Dermis microvascular lymphatic vessel endothelial cell (primary cell): ENCODE data around the gene DALRD3. TPM values are rescaled to one million over a fixed set of nuclear protein-coding genes. Genes with fewer than 3 reads are reported as not detected.

Source experiments
- DNase-seq, 2 donors: peaks; one replicate each; pipeline versions ENCODE4 v3.0.0 to v3.0.0-alpha.2; 2010; ENCODE audit warnings: low read depth in 2 of 2
- total RNA-seq: library from RNA; depleted of rRNA; stranded (reverse); fragments of >200 nt; gene quantifications from 2 replicates; pipeline ENCODE4 v1.2.1, GENCODE V29; 2014

DALRD3 gene, protein sequence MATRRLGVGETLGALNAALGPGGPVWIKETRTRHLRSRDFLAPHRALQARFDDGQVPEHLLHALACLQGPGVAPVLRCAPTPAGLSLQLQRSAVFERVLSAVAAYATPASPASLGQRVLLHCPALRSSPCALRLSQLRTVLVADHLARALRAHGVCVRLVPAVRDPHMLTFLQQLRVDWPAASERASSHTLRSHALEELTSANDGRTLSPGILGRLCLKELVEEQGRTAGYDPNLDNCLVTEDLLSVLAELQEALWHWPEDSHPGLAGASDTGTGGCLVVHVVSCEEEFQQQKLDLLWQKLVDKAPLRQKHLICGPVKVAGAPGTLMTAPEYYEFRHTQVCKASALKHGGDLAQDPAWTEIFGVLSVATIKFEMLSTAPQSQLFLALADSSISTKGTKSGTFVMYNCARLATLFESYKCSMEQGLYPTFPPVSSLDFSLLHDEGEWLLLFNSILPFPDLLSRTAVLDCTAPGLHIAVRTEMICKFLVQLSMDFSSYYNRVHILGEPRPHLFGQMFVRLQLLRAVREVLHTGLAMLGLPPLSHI
- total RNA-seq, result 31.6 and 38.6 TPM in 2 replicates

DNA sequence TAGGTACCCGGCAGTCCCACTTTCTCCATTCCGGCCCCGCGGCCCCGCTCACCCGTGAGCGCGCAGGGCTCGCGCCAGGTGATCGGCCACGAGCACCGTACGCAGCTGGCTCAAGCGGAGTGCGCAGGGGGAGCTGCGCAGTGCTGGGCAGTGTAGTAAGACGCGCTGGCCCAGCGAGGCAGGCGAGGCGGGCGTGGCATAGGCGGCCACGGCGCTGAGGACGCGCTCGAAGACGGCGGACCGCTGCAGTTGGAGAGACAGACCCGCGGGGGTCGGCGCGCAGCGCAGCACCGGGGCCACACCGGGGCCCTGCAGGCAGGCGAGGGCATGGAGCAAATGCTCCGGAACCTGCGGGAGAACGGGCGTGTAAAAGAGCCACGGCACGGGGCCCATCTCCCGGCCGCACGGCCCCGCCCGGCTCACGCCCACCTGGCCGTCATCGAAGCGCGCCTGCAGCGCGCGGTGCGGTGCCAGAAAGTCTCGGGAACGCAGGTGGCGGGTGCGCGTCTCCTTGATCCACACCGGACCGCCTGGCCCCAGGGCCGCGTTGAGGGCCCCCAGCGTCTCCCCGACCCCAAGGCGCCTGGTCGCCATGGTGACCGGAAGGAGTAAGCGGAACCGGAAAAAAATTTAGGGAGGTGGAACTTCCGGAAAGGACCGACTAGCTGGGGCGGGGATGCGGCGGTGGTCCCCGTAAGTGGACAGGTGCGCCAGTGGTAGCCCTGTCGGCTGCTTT lies at the start of gene DALRD3:
Gene DALRD3 (minus strand): TSS at position 610 of the 736 bp plus-strand sequence. CDS start 16 bp downstream, at position 594.
- DNase-seq, result peak in 1 of 2 donors; percentile 71

DNA sequence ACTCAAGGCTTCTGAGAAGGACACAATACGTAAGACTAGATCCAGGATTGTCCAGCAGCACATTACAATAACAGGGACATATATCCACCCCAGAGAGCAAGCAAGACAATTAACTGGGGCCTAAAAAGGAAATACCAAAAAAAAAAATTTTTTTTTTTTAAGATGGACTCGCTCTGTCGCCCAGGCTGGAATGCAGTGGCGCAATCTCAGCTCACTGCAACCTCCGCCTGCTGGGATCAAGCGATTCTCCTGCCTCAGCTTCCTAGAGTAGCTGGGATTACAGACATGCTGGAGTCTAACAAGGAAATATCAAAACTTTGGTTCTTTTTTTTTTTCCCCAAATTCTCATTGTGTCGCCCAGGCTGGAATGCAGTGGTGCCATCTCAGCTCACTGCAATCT lies 39.6 kb upstream of the DALRD3 start:
- DNase-seq, result no peak

DNA sequence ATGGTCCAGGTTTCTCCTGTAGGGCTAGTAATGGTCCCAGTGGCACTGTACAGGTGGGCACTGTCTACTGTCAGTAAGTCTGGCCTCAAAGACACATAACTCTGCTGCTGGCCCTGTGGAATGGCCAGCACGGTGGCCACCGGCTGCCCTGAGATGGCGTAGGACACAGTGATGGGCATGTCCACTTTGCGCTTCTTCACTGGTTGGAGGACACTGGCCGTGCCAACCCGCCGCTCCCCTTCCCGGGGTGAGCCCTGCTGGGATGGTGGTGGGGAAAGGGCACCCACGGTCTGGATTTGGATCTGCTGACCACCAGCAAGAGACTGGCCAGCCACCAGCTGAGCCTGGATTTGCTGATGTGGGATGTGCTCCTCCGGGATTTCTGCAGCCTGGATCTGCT lies 38.9 kb upstream of the DALRD3 start:
- no peak for DNase-seq

DNA sequence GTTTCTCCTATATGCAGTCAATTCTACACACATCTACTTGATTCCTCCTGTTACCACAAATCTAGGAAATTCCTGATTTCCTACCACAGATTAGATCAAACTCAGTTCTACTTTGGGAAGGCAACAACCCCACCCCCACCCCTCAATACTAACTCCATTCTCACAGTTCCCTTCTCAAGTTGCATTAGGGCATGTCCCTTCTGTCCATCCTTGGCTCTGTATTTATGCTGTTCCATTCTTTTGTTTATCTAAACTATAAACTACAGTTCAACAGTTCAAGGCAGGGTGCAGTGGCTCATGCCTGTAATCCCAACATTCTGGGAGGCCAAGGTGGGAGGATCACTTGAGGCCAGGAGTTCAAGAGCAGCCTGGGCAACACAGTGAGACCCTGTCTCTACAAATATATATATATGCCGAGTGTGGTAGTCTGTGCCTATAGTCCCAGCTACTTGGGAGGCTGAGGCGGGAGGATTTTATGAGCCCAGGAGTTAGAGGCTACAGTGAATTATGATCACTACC lies 36.0 kb upstream of the DALRD3 start:
- no peak for DNase-seq

DNA sequence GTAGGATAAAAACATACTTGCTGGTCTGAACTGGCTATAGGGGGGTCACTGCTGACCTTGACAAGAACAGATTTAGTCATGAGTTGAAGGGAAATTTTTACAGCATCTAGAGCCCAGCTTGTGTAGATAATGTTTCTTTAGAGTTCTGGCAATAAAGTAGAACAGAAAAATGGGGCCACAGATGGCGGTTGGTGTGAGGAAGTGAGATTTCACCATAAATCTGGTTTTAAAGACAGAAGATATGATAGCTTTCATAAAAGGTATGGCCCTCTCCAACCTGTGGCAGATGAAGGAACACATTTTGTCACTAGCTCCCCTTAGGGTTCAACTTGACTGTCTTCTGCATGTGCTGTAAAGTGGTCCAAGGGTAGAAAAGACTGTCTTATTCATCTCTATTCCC lies 35.2 kb upstream of the DALRD3 start:
- DNase-seq, result no peak

DNA sequence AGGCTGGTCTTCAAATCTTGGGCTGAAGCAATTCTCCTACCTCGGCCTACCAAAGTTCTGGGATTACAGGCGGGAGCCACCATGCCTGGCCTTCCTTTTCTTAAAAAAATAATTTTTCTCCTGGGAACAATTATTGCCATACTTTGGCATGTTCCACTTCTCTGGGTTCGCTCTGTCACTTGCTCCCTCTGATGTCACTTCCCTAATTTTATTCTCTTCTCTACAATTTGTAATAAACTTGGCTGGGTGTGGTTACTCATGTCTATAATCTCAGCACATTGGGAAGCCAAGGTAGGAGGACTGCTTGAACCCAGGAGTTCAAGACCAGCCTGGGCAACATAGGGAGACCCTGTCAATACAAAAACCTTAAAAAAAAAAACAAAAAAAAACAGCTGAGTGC lies 16.9 kb upstream of the DALRD3 start:
- no peak for DNase-seq

DNA sequence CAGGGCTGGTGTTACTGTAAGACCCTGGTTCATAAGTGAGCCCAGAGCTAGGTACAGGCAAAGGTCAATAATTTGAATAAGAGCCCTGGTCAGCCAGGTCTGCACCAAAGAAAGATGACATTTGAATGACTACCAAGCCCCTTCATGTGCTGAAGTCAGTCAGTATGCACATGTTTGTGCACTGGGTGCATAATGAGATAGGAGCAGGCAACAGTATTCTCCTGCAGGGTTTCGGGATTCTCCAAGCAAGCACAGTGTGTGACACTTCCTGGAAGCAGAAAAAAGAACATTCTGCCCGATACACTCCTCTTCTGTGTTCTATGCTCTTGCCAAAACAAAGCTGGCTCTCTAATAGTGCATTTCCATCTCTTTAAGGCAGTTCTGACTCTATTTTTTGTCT lies 16.3 kb upstream of the DALRD3 start:
- no peak for DNase-seq

DNA sequence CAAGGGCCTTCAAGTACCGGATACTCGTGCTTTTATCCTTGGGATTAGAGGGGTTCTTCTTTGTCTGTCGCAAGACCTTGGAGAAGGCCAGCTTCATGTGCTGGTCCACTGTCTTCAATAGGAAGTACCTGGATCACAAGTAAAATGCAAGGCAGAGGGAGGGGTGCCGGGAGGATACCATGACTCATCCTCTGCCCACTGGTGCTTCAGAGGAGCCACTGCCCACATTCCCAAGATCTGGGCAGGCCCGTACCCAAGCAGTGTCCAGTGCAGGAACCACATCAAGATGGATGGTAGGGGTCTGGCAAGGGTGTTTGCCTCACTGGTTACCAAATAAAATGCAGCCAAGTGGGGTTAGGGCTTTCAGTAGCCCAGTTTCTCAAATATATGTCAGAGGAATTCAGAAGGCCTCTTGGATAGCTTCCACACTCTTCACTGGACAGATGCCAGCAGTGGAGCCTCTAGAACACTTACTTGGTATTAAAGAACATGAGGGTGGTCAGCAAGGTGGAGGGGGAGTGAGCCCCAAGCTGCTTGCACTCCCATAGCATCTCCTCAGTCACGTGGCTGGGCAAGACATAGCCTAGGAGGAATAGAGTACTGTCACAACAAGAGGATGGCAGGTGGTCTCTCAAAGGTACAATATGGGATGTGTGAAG lies 14.4 kb upstream of the DALRD3 start:
- no peak for DNase-seq

DNA sequence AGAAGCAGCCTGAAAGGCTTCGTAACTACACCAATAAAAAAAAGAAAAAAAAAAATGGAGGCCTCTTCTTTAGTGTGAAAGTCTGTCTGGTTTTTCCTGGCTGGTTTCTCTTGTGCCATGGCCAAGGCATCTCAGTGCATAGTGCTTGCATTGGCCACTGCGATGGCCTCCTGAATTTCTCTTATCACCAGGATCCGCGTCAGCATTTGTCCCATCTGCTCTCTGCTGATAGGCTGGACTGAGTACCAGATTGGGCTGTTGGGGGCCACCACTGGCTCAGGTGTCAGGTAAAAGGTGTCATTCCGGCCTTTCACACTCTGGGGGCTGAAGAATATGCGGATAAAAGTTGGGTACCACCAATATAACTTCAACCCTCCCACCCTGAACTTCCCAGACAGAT lies 11.9 kb upstream of the DALRD3 start:
- no peak for DNase-seq

DNA sequence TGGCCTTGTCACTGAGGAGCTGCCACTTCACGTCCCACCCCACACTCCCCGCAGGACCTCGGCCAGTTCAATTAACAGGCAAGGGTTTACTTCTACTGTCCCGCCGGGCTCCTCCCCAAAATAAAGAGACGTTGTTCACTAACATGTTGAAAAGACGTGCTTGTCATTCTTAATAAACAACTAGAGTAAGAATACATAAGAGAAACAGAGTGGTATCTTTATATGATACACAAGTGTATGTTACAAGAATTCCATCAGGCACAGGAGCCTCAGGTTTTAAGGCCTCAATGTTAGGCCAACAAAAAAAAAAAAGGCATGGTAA lies 11.1 kb upstream of the DALRD3 start:
- no peak for DNase-seq

DNA sequence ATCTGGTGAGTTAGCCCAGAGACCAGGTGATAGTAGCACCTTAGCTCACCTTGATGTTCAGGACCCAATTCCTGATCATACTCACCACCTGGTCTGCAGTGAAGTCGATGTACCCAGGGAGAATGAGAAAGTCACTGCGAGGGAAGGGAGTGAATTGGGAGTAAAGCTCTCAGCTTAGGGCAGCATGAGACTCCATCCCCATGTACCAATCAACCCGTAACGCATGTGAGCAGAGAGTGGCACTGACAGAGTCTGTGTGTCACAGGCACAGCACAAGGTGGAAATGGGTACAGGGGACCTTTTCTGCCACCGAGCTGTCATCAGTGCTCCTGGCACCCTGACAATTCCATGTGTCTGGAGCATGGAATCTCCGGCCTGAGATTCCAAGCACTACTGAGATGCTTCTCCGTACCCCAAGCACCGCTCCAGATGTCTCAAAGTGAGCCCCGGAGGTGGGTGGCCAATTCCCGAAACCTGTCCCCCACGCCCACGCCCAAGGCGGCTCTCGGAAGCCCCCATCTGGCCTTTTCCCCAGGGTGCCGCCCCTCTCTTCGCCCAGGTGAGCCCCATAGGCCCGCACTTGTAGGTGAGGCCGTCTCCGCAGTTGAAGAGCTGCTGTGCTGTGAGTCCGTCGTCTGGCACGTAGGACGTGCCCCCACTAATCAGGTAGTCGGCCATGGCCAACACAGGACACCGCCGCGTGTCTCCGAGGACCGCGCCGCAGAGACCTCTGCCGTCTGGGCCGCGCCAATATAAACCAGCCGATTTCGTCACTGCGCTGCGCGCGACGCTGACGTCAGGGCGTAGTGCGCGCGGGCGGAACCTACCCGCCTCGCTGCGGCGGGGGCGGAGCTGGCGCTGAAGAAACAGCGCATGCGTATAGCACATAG lies 10.5 kb upstream of the DALRD3 start, which contains the start of gene IMPDH2:
Gene IMPDH2 (minus strand): TSS at position 726 of the 890 bp plus-strand sequence. CDS start 48 bp downstream, at position 678.
- DNase-seq, result peak; percentile 86 to 93

DNA sequence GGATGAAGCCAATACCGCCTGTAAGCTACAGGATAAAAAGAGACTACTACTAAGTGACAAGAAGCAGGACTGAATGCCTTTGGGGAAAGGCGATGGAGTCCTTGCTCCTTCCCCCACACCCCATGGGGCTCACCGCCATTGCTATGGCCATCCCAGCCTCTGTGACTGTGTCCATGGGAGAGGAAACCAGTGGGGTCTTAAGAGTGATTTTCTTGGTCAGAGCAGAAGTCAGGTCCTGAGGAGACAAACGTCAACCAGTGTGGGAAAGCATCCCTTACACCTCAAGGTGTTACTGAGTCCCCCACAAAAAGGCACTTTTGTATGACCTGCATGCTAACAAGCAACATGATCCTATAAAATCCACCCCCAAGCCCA lies 9.9 kb upstream of the DALRD3 start:
- DNase-seq, result no peak

DNA sequence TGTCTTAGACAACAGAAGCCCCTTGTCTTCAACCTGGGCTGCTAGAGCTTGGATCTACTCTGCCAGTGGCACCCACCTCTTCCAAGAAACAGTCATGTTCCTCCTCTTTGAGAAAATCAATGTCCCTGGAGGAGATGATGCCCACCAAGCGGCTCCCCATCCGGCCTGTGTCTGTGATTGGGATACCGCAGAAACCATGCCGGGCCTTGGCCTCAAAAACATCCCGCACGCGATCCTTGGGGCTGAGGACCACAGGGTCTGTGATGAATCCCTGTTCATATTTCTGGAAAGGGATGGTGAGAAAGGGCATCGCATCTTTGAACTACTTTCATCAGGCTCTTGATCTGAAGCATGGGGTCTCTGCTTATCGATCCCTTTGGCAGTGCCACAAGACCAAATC lies 9.3 kb upstream of the DALRD3 start:
- DNase-seq, result no peak

DNA sequence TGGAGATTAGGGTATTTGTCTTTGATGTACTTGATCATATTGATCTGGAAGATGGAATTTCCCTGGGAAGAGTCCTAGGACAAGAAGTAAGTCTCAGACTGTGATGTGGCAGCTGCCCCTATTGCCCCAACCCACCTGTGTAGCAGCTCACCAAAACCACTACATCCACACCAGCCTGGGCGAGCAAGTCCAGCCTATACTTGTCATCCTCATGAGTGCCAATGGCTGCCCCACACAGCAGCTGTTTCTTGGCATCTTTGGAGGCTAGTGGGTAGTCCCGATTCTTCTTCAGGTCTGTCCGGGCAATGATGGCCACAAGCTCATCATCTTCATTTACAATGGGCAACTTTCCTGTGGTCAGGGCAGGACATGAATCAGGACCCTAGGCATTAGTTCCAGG lies 8.2 kb upstream of the DALRD3 start:
- DNase-seq, result no peak

DNA sequence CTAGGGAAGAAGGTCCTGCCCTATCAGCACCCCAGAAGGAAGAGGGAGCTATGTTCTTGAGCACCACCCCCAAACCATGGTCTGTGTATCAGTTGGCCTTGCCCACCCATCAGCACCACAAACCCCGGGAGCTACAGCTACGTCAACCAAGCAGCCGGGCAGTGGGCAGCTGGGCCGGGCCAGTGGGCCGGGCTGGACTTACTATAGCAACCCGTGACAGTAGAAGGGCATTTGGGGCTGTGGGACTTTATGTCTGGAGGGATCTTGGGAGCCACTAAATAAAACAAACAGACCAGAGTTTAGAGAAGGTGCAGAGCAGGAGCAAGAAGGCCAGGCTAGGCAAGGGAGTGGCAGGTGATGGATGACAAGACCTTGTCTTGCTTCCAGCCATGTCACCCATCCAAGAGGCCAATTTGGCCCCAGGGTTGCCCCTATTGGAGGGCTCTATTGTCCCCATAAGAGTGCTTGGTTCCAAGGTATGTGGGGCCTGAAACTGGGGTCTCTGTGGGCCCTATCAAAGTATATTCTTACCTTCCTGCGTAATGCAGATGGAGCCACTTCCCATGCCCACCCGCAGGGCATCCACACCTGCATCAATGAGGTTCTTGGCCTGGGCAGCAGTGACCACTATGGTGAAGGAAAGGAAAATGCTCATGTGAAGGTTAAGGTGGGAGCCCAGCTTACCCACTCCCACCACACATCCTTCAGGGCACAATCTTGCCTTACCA lies 7.6 kb upstream of the DALRD3 start:
- DNase-seq, result no peak

DNA sequence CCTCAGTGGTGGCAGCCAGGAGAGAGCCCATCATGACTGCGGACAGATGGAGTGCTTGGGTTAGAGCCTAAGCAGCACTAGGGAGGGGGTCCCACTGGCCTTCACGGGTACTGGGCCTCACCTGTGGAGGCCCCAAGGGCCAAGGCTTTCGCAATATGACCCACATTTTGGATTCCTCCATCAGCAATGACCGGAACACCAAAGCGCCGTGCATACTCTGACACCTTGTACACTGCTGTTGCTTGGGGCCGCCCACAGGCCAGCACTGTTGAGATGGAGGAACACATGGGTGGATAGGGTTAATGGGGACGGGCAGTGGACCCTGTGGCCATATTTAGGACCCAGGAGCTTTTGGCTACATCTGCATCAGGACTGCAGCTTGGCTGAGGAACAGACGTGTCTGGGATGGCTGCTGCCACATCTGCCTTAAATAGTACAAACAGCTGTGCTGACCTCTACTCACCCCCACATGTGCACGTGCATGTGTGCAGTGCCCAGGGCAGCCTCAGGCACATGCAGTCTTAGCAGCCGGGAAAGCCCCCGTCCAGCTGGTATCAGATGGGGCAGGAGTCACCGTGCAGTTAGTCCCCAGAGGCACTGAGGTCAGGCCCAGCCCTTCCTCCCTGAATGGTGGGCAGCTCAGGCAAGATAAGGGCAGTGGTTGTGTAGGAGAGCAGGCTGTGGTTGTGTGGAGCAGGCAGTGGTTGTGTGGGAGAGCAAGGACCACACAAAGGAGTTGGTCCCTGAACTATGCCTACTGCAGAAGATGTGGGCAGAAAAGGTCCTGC lies 6.8 kb upstream of the DALRD3 start:
- DNase-seq, result no peak

DNA sequence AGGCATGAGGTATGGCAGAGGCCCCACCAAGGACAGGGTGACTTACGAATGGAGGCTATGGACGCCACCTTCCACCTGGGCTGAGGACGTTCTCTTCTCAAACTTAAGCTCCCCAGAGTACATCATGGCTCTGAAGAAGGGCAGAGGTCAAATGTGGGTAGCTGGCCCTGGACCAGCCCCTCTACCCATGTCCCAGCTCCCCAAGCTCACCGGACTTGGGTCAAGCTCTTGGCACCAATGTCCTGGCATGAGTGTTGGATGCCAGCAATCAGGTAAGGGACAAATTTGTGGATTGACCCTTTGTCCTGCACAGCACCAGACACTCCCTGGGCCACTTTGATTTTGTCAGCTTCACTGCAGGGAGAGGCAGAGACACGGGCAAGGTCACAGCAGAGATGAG lies 6.1 kb upstream of the DALRD3 start:
- no peak for DNase-seq

DNA sequence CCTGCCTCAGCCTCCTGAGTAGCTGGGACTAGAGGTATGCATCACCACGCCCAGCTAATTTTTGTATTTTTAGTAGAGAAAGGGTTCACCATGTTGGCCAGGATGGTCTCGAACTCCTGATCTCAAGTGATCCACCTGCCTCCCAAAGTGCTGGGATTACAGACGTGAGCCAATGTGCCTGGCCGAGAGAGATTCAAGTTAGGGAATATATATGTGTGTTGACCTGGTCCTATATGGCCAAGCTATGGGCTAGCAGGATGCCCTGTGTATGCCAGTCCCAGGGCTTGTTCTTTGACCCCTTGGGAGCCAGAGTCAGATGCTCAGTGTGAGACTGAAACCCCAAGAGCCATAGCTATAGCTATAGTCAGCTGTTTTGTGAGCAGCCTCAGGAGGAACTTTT lies 5.4 kb upstream of the DALRD3 start:
- no peak for DNase-seq

DNA sequence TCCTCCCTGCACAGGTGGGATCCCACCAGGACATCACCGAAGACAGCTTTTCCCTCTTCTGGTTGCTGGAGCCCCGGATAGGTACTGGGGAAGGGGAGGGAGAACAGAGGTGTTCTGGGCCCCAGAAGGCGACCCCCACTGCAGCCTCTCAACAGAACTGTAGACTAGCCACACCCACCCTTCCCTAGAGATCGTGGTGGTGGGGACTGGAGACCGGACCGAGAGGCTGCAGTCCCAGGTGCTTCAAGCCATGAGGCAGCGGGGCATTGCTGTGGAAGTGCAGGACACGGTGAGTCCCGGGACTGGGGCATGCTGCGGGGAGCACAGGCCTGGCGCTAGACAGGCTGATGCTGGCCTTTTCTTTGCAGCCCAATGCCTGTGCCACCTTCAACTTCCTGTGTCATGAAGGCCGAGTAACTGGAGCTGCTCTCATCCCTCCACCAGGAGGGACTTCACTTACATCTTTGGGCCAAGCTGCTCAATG lies 4.3 kb upstream of the DALRD3 start:
- DNase-seq, result no peak
